VCaP (cell line): ENCODE results near the gene WNK2.
"Not testable (repeated sequence)": the region's sequence is repeated elsewhere in the genome, so short reads cannot be mapped to it uniquely, and the experiment has no call there.

Source experiments
- H3K27ac ChIP-seq: fragments of 450-650 bp; 2 replicates; pipeline ENCODE4 v1.5.1; 2017
- TF ChIP-seq, protein P1 (sequence below): fragments of 450-650 bp; conservative IDR thresholded peaks from 2 replicates; pipeline ENCODE4 v1.5.1; 2017; ENCODE audit warnings: mild to moderate bottlenecking, moderate library complexity

The WNK2 gene

DNA sequence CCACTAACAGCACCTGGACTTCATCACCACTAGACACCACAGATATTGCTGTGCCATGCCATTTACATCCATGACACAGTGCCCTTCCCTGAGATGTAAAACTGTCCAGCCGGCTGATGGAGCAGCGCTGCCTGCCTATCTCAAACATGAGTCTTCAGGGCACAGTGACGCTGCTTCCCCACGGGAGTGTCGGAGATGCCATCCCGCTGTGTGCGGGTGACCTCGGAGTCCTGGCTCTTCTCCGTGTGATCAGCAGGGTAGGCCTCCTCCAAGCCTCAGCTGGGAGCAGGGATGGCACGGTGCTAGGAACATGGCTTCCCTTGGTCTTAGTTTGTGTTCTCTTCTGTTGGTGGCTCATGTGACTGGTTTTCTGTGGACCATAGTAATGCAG lies 137.3 kb downstream of the WNK2 start:
- H3K27ac ChIP-seq = no peak overlapping the region
- TF ChIP-seq, protein P1, sequence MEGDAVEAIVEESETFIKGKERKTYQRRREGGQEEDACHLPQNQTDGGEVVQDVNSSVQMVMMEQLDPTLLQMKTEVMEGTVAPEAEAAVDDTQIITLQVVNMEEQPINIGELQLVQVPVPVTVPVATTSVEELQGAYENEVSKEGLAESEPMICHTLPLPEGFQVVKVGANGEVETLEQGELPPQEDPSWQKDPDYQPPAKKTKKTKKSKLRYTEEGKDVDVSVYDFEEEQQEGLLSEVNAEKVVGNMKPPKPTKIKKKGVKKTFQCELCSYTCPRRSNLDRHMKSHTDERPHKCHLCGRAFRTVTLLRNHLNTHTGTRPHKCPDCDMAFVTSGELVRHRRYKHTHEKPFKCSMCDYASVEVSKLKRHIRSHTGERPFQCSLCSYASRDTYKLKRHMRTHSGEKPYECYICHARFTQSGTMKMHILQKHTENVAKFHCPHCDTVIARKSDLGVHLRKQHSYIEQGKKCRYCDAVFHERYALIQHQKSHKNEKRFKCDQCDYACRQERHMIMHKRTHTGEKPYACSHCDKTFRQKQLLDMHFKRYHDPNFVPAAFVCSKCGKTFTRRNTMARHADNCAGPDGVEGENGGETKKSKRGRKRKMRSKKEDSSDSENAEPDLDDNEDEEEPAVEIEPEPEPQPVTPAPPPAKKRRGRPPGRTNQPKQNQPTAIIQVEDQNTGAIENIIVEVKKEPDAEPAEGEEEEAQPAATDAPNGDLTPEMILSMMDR = no peak

DNA sequence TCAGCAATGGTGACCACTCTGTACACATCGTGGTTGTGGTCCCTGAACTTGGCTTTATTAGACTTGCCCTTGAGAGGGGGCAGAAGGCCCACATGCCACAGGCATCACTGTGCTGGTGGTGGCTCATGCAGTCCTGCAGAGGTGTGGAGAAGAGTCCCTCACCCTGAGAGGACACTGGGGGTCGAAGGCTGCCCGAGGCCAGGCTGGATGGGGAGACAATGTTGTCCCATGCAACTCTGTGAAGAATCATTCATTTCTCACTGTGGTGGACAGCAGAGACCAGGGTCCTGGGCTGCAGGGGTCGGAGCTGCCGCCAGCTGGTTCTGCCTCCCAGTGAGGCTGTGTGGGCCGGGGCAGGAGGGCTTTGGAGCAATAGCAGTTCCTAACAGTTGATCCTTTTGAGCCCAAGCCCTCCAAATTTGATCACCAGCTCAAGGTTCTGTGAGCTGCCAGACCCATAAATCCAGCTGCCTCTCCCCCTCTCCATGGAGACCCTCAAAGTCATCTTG lies 139.6 kb downstream of the WNK2 start:
- not testable (repeated sequence) for H3K27ac ChIP-seq

DNA sequence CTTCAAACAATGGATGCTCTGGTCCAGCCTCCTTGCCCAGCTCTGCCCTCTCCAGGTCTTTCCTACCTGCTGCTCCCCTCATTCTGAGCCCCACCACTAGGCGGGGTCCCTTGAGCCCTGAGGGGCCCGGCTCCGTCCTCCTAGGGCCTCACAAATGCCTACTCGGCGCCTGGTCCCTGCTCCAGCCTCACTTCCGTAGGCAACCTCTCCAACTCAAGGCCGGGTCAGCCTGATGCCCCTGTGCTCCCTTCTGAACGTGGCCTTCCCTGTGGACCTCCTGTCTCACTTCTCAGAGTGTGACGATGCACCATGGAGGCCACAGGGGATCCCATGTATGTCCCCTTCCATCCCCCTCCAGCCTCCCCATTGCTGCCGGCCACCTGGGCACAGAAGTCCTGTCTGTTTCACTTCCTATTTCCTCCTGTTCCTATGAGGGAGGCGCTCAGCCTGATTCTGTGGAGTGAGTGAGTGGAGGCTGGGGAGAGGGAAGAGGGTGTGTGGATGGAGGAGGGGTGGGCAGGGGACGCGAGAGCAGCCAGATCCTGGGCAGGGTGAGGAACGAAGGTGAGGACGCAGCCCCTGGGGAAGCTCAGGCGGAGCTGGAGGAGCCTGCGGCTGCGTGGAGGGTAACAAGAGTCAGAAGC lies 140.4 kb downstream of the WNK2 start:
- H3K27ac ChIP-seq = no peak overlapping the region
- TF ChIP-seq, protein P1 = no peak

DNA sequence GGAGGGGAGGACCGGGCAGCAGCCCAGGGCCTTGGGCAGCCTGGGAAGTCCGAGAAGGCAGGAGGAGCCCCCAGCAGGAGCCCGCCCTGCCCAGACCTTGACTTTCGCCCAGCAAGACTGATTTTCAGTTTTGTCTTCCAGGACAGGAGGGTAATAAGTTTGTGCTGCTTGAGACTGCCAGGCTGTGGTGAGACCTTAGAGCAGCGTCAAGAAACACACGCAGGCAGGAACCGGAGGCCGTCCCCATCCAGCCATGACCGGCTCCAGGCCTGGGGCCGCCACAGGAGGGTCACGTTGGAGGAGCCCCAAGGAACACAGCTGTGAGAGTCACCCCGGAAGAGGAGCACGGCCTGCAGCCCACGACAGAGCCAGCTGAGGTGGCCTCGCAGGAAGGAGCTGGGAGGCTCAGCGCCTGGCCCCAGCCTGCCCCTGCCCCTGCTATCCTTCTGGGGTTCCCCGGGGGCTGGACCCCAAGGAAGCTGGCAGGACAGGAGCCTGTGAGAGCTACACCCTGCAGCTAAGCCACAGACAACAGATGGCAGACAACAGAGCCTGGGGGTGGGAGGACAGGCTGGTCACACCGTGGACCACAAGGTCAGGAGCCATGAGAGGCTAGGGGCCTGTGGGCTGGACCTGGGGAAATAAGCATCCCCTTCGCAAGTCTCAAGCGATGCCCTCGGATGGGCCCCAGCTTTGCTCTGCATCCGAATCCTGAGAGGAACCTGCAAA lies 141.5 kb downstream of the WNK2 start:
- TF ChIP-seq, protein P1 = no peak
- H3K27ac ChIP-seq = no peak overlapping the region

DNA sequence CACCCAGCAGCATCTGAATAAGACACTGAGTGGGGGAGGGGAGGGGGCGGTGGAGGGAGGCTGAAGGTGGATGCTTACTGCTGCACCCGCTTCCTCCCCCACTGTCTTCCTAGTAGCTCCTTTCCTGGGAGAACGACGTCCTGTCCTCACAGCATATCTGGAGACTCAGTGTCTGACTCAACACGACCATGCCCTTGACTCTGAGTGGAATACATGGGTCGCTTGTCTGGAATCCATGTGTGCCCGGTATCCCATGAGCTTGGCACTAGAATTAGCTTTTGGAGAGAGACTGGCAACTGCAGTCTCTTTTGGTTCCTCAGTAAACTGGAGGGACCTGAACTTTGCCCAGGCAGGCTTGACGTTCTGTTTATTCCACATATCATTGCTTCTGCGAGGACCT lies 142.1 kb downstream of the WNK2 start:
- TF ChIP-seq, protein P1 = no peak

DNA sequence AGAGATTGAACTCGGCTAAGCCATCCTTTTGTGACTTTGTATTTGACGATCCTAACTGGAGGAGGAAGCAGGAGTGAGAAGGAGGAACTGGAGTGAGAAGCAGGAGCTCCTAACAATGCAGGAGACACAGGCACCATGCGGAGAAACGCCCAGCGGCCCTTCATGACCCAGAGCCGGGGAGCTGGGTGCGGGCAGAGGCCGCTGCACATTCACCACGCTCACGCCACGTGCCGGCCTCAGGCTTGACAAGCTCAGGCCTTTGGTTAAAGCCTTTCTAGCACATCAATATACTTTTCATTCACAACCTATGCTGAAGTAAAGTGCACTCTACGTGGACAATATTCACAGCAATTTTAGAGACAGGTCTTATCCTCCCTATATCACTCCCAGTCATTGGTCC lies 142.7 kb downstream of the WNK2 start:
- TF ChIP-seq, protein P1 = no peak
- H3K27ac ChIP-seq = no peak overlapping the region

More for the DNA sequence above, 142.1 kb downstream of the WNK2 start:
- H3K27ac ChIP-seq = no peak overlapping the region

DNA sequence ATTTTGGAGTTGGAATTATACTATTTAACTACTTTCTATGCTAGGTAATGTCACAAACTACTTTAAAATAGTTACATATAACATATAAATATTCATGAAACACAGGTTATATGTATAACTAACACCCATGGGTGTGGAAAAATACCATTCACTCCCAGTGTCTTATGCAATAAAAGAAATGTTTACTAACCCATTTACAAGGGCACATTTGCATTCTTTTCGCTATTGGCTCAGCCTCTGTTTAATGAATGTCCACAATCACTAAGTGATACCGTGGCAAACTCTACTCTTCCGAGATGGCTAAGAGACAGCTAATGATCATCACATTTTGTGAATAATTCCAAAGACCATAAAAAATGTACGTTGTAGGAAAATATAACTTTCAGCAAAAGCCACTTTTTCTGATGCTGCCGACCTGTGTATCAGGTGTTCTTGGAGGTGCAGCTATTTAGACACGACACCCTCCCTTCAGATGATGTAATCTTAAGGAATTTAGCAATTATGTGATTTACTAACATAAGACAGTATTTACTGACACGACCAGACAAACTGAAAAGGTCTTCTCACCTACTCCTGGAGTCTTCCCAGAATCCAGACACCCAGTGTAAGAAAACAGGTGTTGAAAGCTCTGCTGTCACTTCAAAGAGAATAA lies 145.8 kb downstream of the WNK2 start:
- H3K27ac ChIP-seq = peak overlapping the region; percentile 59
- TF ChIP-seq, protein P1 = no peak
